NAMALWA (cell line): ENCODE results near the gene ATP1A2.

ENCODE experiments used
- DNase-seq: peaks from one replicate; pipeline ENCODE4 v3.0.0-alpha.2; 2015; ENCODE audit warnings: low spot score

The ATP1A2 gene

GRCh38 chr1:160171980-160172379 lies 56.4 kb downstream of the ATP1A2 start:
- no peak for DNase-seq

GRCh38 chr1:160177231-160177630 lies 61.7 kb downstream of the ATP1A2 start:
- no peak for DNase-seq

- DNase-seq, result no peak
Observed at GRCh38 chr1:160177667-160178066, 62.1 kb downstream of the ATP1A2 start.

- no peak for DNase-seq
Observed at GRCh38 chr1:160178731-160179130, 63.2 kb downstream of the ATP1A2 start.

GRCh38 chr1:160179336-160179735 lies 63.8 kb downstream of the ATP1A2 start:
- no peak for DNase-seq

GRCh38 chr1:160186246-160186645 lies 70.7 kb downstream of the ATP1A2 start:
- no peak for DNase-seq

GRCh38 chr1:160186729-160187128 lies 71.2 kb downstream of the ATP1A2 start:
- no peak for DNase-seq

GRCh38 chr1:160187407-160187806 lies 71.8 kb downstream of the ATP1A2 start:
- no peak for DNase-seq

- DNase-seq, result no peak
Observed at GRCh38 chr1:160188341-160188740, 72.8 kb downstream of the ATP1A2 start.

GRCh38 chr1:160189649-160190625 lies 74.4 kb downstream of the ATP1A2 start, which contains the start of gene CASQ1:
CASQ1 (plus strand) TSS chr1:160190575; CDS start chr1:160190752, 177 bp downstream.
- DNase-seq, result no peak

- no peak for DNase-seq
Observed at GRCh38 chr1:160191756-160192155, 76.2 kb downstream of the ATP1A2 start.

- DNase-seq, result no peak
Observed at GRCh38 chr1:160192234-160192633, 76.7 kb downstream of the ATP1A2 start.
